MM.1S (cell line): ENCODE data around the gene TJP2.

Experiments used
- DNase-seq: peaks from one replicate; pipeline ENCODE4 v3.0.0-alpha.2; 2015
- H2AFZ ChIP-seq: fragments of 300-600 bp; sonication (generic); 2 replicates; pipeline ENCODE4 v1.6.0; 2016; ENCODE audit warnings: antibody characterized with exemption, low read length
- H3F3A ChIP-seq: fragments of 300-600 bp; sonication (generic); 2 replicates; pipeline ENCODE4 v1.6.1; 2016; ENCODE audit warnings: mild to moderate bottlenecking, antibody characterized with exemption, low read length, moderate library complexity, mixed read lengths; ENCODE audit not compliant: insufficient read depth
- H3K27ac ChIP-seq: fragments of 300-600 bp; sonication (generic); 2 replicates; pipeline ENCODE4 v1.5.1; 2016; ENCODE audit warnings: mild to moderate bottlenecking, low read length
- H3K27me3 ChIP-seq: fragments of 300-600 bp; sonication (generic); replicated peaks from 2 replicates; pipeline ENCODE4 v1.6.0; 2016; ENCODE audit warnings: low read length; ENCODE audit not compliant: insufficient read depth
- H3K36me3 ChIP-seq: fragments of 300-600 bp; sonication (generic); replicated peaks from 2 replicates; pipeline ENCODE4 v1.6.1; 2016; ENCODE audit warnings: mild to moderate bottlenecking, low read length, mixed read lengths; ENCODE audit not compliant: insufficient read depth
- H3K4me1 ChIP-seq: fragments of 300-600 bp; sonication (generic); 2 replicates; pipeline ENCODE4 v1.6.1; 2016; ENCODE audit warnings: low read length, mixed read lengths
- H3K4me2 ChIP-seq: fragments of 300-600 bp; sonication (generic); 2 replicates; pipeline ENCODE4 v1.6.0; 2016; ENCODE audit warnings: low read depth, low read length
- H3K4me3 ChIP-seq: fragments of 300-600 bp; sonication (generic); 2 replicates; pipeline ENCODE4 v1.5.1; 2016; ENCODE audit warnings: low read length, mixed read lengths
- H3K79me2 ChIP-seq: fragments of 300-600 bp; sonication (generic); 2 replicates; pipeline ENCODE4 v1.6.1; 2016; ENCODE audit warnings: mixed run types, low read length, mixed read lengths
- H3K9ac ChIP-seq: fragments of 300-600 bp; sonication (generic); 2 replicates; pipeline ENCODE4 v1.6.1; 2016; ENCODE audit warnings: low read length, mixed read lengths
- H3K9me2 ChIP-seq: fragments of 300-600 bp; sonication (generic); replicated peaks from 2 replicates; pipeline ENCODE4 v1.6.1; 2016; ENCODE audit warnings: mild to moderate bottlenecking, low read length, mixed read lengths; ENCODE audit not compliant: insufficient read depth
- H3K9me3 ChIP-seq: fragments of 300-600 bp; sonication (generic); replicated peaks from 2 replicates; pipeline ENCODE4 v1.6.1; 2016; ENCODE audit warnings: mild to moderate bottlenecking, low read length, mixed read lengths; ENCODE audit not compliant: insufficient read depth
- H4K20me1 ChIP-seq: fragments of 300-600 bp; sonication (generic); 2 replicates; pipeline ENCODE4 v1.6.1; 2016; ENCODE audit warnings: mild to moderate bottlenecking, low read length, moderate library complexity, mixed read lengths; ENCODE audit not compliant: insufficient read depth
- EZH2 ChIP-seq: fragments of 300-600 bp; sonication (generic); optimal IDR thresholded peaks from 2 replicates; pipeline ENCODE3; 2017; ENCODE audit warnings: low read depth, mild to moderate bottlenecking, antibody characterized with exemption, low read length, mixed read lengths
- EZH2phosphoT487 ChIP-seq: fragments of 300-600 bp; sonication (generic); IDR thresholded peaks from 2 replicates; pipeline ENCODE4 v1.6.1; 2018; ENCODE audit warnings: antibody characterized with exemption, low read length
- TF ChIP-seq, protein P1 (sequence below): fragments of 300-600 bp; sonication (generic); IDR thresholded peaks from 2 replicates; pipeline ENCODE4 v1.5.1; 2016; ENCODE audit warnings: antibody characterized with exemption, low read length, mixed read lengths

The TJP2 gene

DNA sequence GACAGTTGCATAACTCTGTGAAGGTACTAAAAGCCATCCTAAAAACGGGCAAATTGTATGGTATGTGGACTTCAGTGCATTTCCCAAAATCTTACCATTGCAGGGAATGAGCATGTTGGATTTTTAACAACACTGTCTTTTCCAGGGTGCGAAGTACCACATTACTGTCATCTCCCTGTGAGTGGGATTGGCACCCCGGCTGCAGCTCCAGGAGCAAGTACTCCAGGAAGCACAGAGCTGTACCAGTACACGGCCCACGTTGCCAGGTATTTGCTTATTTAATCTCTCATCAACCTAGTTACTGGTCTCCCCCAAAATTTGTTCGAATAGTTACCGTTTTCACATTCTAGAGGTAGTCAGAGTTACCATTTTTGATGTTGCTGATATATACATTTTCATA, 22.6 kb upstream of the TJP2 start:
- Histone ChIP-seq H3K4me2 (no peak overlapping the region), H3K79me2 (no peaks in the 10 kb centered on the region), H3K4me1 (no peaks in the 10 kb centered on the region), H3K27me3 (no peaks in the 10 kb centered on the region), H3K27ac (no peak overlapping the region), H3K9me2 (no peaks in the 10 kb centered on the region), H3K4me3 (no peak overlapping the region), H2AFZ (no peak overlapping the region), H3K36me3 (no peaks in the 10 kb centered on the region), H3K9ac (no peak overlapping the region), H3K9me3 (no peaks in the 10 kb centered on the region), H4K20me1 (no peaks in the 10 kb centered on the region), H3F3A (no peaks in the 10 kb centered on the region)
- DNase-seq = no peak
- TF ChIP-seq, protein P1, sequence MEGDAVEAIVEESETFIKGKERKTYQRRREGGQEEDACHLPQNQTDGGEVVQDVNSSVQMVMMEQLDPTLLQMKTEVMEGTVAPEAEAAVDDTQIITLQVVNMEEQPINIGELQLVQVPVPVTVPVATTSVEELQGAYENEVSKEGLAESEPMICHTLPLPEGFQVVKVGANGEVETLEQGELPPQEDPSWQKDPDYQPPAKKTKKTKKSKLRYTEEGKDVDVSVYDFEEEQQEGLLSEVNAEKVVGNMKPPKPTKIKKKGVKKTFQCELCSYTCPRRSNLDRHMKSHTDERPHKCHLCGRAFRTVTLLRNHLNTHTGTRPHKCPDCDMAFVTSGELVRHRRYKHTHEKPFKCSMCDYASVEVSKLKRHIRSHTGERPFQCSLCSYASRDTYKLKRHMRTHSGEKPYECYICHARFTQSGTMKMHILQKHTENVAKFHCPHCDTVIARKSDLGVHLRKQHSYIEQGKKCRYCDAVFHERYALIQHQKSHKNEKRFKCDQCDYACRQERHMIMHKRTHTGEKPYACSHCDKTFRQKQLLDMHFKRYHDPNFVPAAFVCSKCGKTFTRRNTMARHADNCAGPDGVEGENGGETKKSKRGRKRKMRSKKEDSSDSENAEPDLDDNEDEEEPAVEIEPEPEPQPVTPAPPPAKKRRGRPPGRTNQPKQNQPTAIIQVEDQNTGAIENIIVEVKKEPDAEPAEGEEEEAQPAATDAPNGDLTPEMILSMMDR = no peak
- TF ChIP-seq EZH2 (no peak), EZH2phosphoT487 (no peak)

DNA sequence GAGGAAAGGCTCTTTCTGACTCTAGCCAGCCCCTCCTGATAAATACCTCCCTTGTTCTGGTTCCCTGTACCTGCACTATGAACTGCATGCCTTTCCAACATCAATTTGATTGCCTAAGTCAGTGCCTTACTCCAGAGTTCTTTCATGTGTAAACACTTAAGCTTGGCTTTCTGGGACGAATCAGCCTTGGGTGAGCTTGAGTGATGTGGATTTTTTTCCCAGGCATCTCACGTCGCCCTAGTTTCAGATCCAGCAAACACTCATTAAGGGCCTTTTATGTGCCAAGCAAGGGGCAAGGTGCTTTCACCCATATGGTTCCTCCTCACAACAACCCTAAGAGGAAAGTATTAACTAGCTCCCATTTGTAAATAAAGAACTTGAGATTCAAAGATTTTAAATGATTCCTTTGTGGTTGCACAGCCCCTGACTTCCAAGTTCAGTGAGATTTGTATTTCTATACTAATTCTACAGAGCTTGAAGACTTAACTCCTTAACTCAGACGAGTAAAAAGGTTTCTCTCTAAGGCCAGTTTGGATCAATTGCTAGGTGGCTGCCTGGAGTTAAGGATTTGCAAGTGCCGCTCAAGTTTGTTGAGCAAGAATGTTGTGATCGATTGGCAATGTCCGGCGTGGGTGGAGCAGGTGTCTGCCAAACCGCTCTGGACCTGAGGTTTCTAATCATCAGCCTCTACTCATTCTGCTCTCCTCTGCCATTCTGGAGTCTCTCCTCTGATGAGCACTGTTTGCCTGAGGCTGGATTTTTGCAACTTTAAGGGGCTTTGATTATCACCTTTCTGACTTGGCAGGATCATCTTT, 20.2 kb upstream of the TJP2 start:
- H3K4me1 ChIP-seq = no peaks in the 10 kb centered on the region
- H3K27ac ChIP-seq = no peak overlapping the region
- H3K27me3 ChIP-seq = no peaks in the 10 kb centered on the region
- TF ChIP-seq, protein P1 = no peak
- TF ChIP-seq EZH2 = no peak
- TF ChIP-seq EZH2phosphoT487 = no peak
- H3K79me2 ChIP-seq = no peaks in the 10 kb centered on the region
- H3K4me3 ChIP-seq = no peak overlapping the region
- H3K9me3 ChIP-seq = no peaks in the 10 kb centered on the region
- no peaks in the 10 kb centered on the region for H4K20me1 ChIP-seq
- DNase-seq = no peak
- no peaks in the 10 kb centered on the region for H3K9me2 ChIP-seq
- no peak overlapping the region for H3K4me2 ChIP-seq
- H3K36me3 ChIP-seq = no peaks in the 10 kb centered on the region
- no peak overlapping the region for H2AFZ ChIP-seq
- H3F3A ChIP-seq = no peaks in the 10 kb centered on the region
- H3K9ac ChIP-seq = no peak overlapping the region

DNA sequence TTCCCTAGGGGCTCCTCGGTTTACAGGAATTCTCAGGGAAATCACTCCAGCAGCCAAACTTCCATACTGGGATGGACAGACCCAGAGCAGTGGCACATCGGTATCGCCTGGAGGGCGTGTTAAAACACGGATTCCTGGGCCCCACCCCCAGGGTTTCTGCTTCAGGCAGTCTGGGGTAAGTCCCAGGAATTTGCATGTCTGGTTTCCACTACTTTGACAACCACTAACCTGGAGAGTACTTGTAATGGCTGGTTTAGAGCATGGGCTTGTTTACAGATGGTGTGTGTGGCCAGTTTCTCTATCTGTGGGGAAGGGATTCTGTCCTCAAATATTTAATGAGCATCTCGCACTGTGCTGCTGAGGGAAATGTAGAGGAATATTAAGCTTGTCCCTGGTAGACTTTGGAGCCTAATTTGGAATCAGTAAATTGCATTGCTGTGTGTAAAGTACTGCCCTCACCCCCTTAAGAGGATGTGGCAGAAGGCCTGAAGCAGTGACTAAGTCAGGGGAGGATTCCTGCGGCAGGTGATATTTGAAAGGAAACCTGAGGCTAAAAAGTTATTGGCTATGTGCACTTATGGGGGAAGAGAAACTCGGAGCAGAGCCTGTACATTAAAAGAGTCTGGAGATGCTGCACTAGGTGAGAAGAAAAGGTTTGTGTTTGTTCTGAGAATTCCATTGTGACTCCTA, 18.6 kb upstream of the TJP2 start:
- Histone ChIP-seq H3K9ac (no peak overlapping the region), H3K36me3 (no peaks in the 10 kb centered on the region), H3K4me3 (no peak overlapping the region), H3K27ac (no peak overlapping the region), H3K9me3 (no peaks in the 10 kb centered on the region), H3K27me3 (no peaks in the 10 kb centered on the region), H3K4me2 (no peak overlapping the region), H3K9me2 (no peaks in the 10 kb centered on the region), H3K79me2 (no peaks in the 10 kb centered on the region), H4K20me1 (no peaks in the 10 kb centered on the region), H3F3A (no peaks in the 10 kb centered on the region), H2AFZ (no peak overlapping the region), H3K4me1 (no peaks in the 10 kb centered on the region)
- DNase-seq = no peak
- TF ChIP-seq EZH2phosphoT487 (no peak), EZH2 (no peak)
- TF ChIP-seq, protein P1 = no peak
